WTC11 (cell line): Measurements from ENCODE around the gene PLEKHH1. TPM values are rescaled to one million over a fixed set of nuclear protein-coding genes. Genes with fewer than 3 reads are reported as not detected.

ENCODE experiments used
- ATAC-seq: fragments of 200-7000 bp; cut with Tn5 transposase; 2 replicates; pipeline ENCODE4 v1.10.0; 2021; ENCODE audit warnings: mild to moderate bottlenecking, moderate library complexity
- CTCF ChIA-PET: fragments of 300-600 bp; sonication (Branson Sonifier 250); formaldehyde crosslinking; loops from one replicate; lab custom pipeline; 2021; ENCODE audit warnings: antibody characterized with exemption; lab: Charles Lee
- POLR2A ChIA-PET: fragments of 350-600 bp; sonication (Branson Sonifier 250); formaldehyde crosslinking; loops from one replicate; lab custom pipeline; 2021; ENCODE audit warnings: antibody characterized with exemption; lab: Charles Lee
- DNase-seq: peaks from one replicate; pipeline ENCODE4 v3.0.0; 2021; ENCODE audit warnings: low spot score
- H3K27ac Mint-ChIP-seq: 2 replicates; pipeline ENCODE4 v1.8.0; 2021; ENCODE audit warnings: mixed read lengths
- H3K27me3 Mint-ChIP-seq: 2 replicates; pipeline ENCODE4 v1.8.0; 2021; ENCODE audit warnings: low read depth, mild to moderate bottlenecking, moderate library complexity, mixed read lengths
- H3K36me3 Mint-ChIP-seq: 2 replicates; pipeline ENCODE4 v1.8.0; 2021; ENCODE audit warnings: mixed read lengths
- H3K4me1 Mint-ChIP-seq: 2 replicates; pipeline ENCODE4 v1.8.0; 2022; ENCODE audit warnings: mixed read lengths
- H3K4me3 Mint-ChIP-seq: 2 replicates; pipeline ENCODE4 v1.8.0; 2021; ENCODE audit warnings: mild to moderate bottlenecking, moderate library complexity, mixed read lengths
- H3K9me3 Mint-ChIP-seq: 2 replicates; pipeline ENCODE4 v1.8.0; 2021; ENCODE audit warnings: mixed read lengths
- CREB1 ChIP-seq: sonication (generic); formaldehyde crosslinking; IDR thresholded peaks from 2 replicates; pipeline ENCODE4 v1.8.0; 2023; ENCODE audit warnings: mild to moderate bottlenecking, missing genetic modification reagents
- ESRRA ChIP-seq: sonication (generic); formaldehyde crosslinking; IDR thresholded peaks from 2 replicates; pipeline ENCODE4 v1.8.1; 2022; ENCODE audit warnings: mild to moderate bottlenecking, missing genetic modification reagents, borderline replicate concordance
- FOXJ3 ChIP-seq: sonication (generic); formaldehyde crosslinking; IDR thresholded peaks from 2 replicates; pipeline ENCODE4 v1.9.0; 2021; ENCODE audit warnings: missing genetic modification reagents, mild to moderate bottlenecking, borderline replicate concordance
- FOXK1 ChIP-seq: sonication (generic); formaldehyde crosslinking; IDR thresholded peaks from 2 replicates; pipeline ENCODE4 v1.8.0; 2022; ENCODE audit warnings: mild to moderate bottlenecking, moderate library complexity, missing genetic modification reagents
- IRF2 ChIP-seq: sonication (generic); formaldehyde crosslinking; IDR thresholded peaks from 2 replicates; pipeline ENCODE4 v1.8.0; 2022; ENCODE audit warnings: low read depth, missing genetic modification reagents, borderline replicate concordance
- KAT7 ChIP-seq: sonication (generic); formaldehyde crosslinking; IDR thresholded peaks from 2 replicates; pipeline ENCODE4 v1.8.1; 2023; ENCODE audit warnings: missing genetic modification reagents, mild to moderate bottlenecking, borderline replicate concordance
- MLX ChIP-seq: sonication (generic); formaldehyde crosslinking; IDR thresholded peaks from 2 replicates; pipeline ENCODE4 v1.8.1; 2023; ENCODE audit warnings: mild to moderate bottlenecking, missing genetic modification reagents, moderate library complexity
- NFE2L1 ChIP-seq: sonication (generic); formaldehyde crosslinking; IDR thresholded peaks from 2 replicates; pipeline ENCODE4 v1.8.1; 2023; ENCODE audit warnings: missing genetic modification reagents
- NR2C2 ChIP-seq: sonication (generic); formaldehyde crosslinking; IDR thresholded peaks from 2 replicates; pipeline ENCODE4 v1.8.0; 2022; ENCODE audit warnings: mild to moderate bottlenecking, missing genetic modification reagents
- PREB ChIP-seq: sonication (generic); formaldehyde crosslinking; IDR thresholded peaks from 2 replicates; pipeline ENCODE4 v1.8.1; 2022; ENCODE audit warnings: mild to moderate bottlenecking, missing genetic modification reagents, moderate library complexity, borderline replicate concordance
- TCF7 ChIP-seq: sonication (generic); formaldehyde crosslinking; IDR thresholded peaks from 2 replicates; pipeline ENCODE4 v1.8.0; 2022; ENCODE audit warnings: mild to moderate bottlenecking, low read depth, missing genetic modification reagents, moderate library complexity
- TP53 ChIP-seq: sonication (generic); formaldehyde crosslinking; IDR thresholded peaks from 2 replicates; pipeline ENCODE4 v1.8.1; 2023; ENCODE audit warnings: mild to moderate bottlenecking, missing genetic modification reagents
- USF1 ChIP-seq: sonication (generic); formaldehyde crosslinking; IDR thresholded peaks from 2 replicates; pipeline ENCODE4 v1.8.0; 2022; ENCODE audit warnings: mild to moderate bottlenecking, missing genetic modification reagents
- ZNF232 ChIP-seq: sonication (generic); formaldehyde crosslinking; IDR thresholded peaks from 2 replicates; pipeline ENCODE4 v1.8.0; 2022; ENCODE audit warnings: mild to moderate bottlenecking, missing genetic modification reagents
- ZNF263 ChIP-seq: sonication (generic); formaldehyde crosslinking; IDR thresholded peaks from 2 replicates; pipeline ENCODE4 v1.8.1; 2022; ENCODE audit warnings: low read depth, mild to moderate bottlenecking, moderate library complexity, missing genetic modification reagents
- ZNF416 ChIP-seq: fragments of 250-450 bp; sonication (Bioruptor Pico); IDR thresholded peaks from 2 replicates; pipeline ENCODE4 v1.9.0; 2021; ENCODE audit warnings: mild to moderate bottlenecking, inconsistent platforms
- ZNF425 ChIP-seq: fragments of 250-450 bp; sonication (Bioruptor Pico); conservative IDR thresholded peaks from 2 replicates; pipeline ENCODE4 v1.9.0; 2021; ENCODE audit warnings: mild to moderate bottlenecking
- ZSCAN18 ChIP-seq: fragments of 250-450 bp; sonication (Bioruptor Pico); IDR thresholded peaks from 2 replicates; pipeline ENCODE4 v2.1.2; 2022; ENCODE audit warnings: mild to moderate bottlenecking, moderate library complexity
- total RNA-seq: library from RNA; stranded (reverse); gene quantifications from 3 replicates; pipeline ENCODE4 v1.2.3, GENCODE V29; 2021
- TF ChIP-seq, protein P1 (sequence below): sonication (generic); formaldehyde crosslinking; IDR thresholded peaks from 2 replicates; pipeline ENCODE4 v1.8.0; 2022; ENCODE audit warnings: missing genetic modification reagents

Gene PLEKHH1
- total RNA-seq, 1 experiment from 2014 or later, result 48.3 TPM

GRCh38 chr14:67495827-67496226 is 37.3 kb upstream of the PLEKHH1 start:
- DNase-seq (no peak), ATAC-seq (no peak)
- TF ChIP-seq CREB1 (CRISPR knock-in tag) (no peak), ZNF425 (CRISPR knock-in tag) (no peak)
- ChIA-PET POLR2A (no interaction called here), CTCF (no interaction called here)
- H3K27me3 Mint-ChIP-seq, result peaks cover 10% of the 10 kb centered on the region
- H3K27ac Mint-ChIP-seq, result no peak overlapping the region
- H3K36me3 Mint-ChIP-seq, result peaks cover 15% of the 10 kb centered on the region
- peaks cover 18% of the 10 kb centered on the region for H3K9me3 Mint-ChIP-seq
- H3K4me1 Mint-ChIP-seq, result peaks cover 18% of the 10 kb centered on the region
- H3K4me3 Mint-ChIP-seq, result no peak overlapping the region

- no peak overlapping the region for H3K4me3 Mint-ChIP-seq
- TF ChIP-seq MLX (CRISPR knock-in tag), result no peak
- no peak for TF ChIP-seq ZNF263 (CRISPR knock-in tag)
- TF ChIP-seq FOXJ3 (CRISPR knock-in tag), result no peak
- no peak for TF ChIP-seq ZNF232
- TF ChIP-seq PREB (CRISPR knock-in tag), result no peak
- TF ChIP-seq TP53 (CRISPR knock-in tag), result no peak
- TF ChIP-seq USF1, result no peak
- no peak for TF ChIP-seq ESRRA (CRISPR knock-in tag)
- no peak for TF ChIP-seq ZSCAN18 (CRISPR knock-in tag)
- no peak for TF ChIP-seq TCF7 (CRISPR knock-in tag)
- TF ChIP-seq FOXK1 (CRISPR knock-in tag), result no peak
- TF ChIP-seq, protein P1, sequence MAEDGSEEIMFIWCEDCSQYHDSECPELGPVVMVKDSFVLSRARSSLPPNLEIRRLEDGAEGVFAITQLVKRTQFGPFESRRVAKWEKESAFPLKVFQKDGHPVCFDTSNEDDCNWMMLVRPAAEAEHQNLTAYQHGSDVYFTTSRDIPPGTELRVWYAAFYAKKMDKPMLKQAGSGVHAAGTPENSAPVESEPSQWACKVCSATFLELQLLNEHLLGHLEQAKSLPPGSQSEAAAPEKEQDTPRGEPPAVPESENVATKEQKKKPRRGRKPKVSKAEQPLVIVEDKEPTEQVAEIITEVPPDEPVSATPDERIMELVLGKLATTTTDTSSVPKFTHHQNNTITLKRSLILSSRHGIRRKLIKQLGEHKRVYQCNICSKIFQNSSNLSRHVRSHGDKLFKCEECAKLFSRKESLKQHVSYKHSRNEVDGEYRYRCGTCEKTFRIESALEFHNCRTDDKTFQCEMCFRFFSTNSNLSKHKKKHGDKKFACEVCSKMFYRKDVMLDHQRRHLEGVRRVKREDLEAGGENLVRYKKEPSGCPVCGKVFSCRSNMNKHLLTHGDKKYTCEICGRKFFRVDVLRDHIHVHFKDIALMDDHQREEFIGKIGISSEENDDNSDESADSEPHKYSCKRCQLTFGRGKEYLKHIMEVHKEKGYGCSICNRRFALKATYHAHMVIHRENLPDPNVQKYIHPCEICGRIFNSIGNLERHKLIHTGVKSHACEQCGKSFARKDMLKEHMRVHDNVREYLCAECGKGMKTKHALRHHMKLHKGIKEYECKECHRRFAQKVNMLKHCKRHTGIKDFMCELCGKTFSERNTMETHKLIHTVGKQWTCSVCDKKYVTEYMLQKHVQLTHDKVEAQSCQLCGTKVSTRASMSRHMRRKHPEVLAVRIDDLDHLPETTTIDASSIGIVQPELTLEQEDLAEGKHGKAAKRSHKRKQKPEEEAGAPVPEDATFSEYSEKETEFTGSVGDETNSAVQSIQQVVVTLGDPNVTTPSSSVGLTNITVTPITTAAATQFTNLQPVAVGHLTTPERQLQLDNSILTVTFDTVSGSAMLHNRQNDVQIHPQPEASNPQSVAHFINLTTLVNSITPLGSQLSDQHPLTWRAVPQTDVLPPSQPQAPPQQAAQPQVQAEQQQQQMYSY (CRISPR knock-in tag), result no peak
- TF ChIP-seq ZNF416 (CRISPR knock-in tag), result no peak
- TF ChIP-seq IRF2 (CRISPR knock-in tag), result no peak
- TF ChIP-seq KAT7 (CRISPR knock-in tag), result no peak
- TF ChIP-seq NFE2L1 (CRISPR knock-in tag), result no peak
- TF ChIP-seq NR2C2, result no peak
- no peak overlapping the region for H3K27ac Mint-ChIP-seq
- H3K9me3 Mint-ChIP-seq, result peaks cover 18% of the 10 kb centered on the region
- ATAC-seq, result no peak
- H3K4me1 Mint-ChIP-seq, result peaks cover 4% of the 10 kb centered on the region
- POLR2A ChIA-PET, result no interaction called here
- H3K27me3 Mint-ChIP-seq, result peaks cover 10% of the 10 kb centered on the region
- no peak for DNase-seq
- H3K36me3 Mint-ChIP-seq, result peaks cover 15% of the 10 kb centered on the region
- CTCF ChIA-PET, result interaction anchor here (1.2 to 1.3 kb wide), 2 partner anchors 16 to 207 kb away, joined by 3 read pairs; no protein-coding TSS in a partner anchor
Observed at GRCh38 chr14:67497216-67497615, 35.9 kb upstream of the PLEKHH1 start.
